Testis (tissue), 2 donors: ENCODE data around the gene SHF.

Source experiments
- CTCF ChIP-seq, 3 experiments: fragments of 450-650 bp in 2 of 3; fragments of 200-600 bp in 1 of 3; sonication (generic) in 1 of 3; IDR thresholded peaks; one replicate each; pipeline ENCODE4 v1.5.1; 2016 to 2019; ENCODE audit warnings: antibody characterized with exemption in 3 of 3, mild to moderate bottlenecking in 2 of 3, moderate library complexity in 1 of 3
- POLR2A ChIP-seq: fragments of 450-650 bp; IDR thresholded peaks from one replicate; pipeline ENCODE4 v1.6.1; 2017; ENCODE audit warnings: antibody characterized with exemption, mild to moderate bottlenecking, moderate library complexity

GRCh38 chr15:45186771-45187577 is 792 bp downstream of the SHF start:
- TF ChIP-seq CTCF (IDR thresholded peaks at IDR 0.05) = no peak
- TF ChIP-seq POLR2A = no peak
